Measurements from ENCODE around the gene PGR. TPM values are rescaled to one million over a fixed set of nuclear protein-coding genes. Genes with fewer than 3 reads are reported as not detected.

PGR gene
- total and polyA plus RNA-seq, 4 experiments from 2014 or later = not detected

- intact Hi-C loops (cut with micrococcal nuclease) = no loop called here
- Histone ChIP-seq H3K4me1 (ENCODE audit: insufficient read depth, low read length) (no peaks in the 10 kb centered on the region), H3K27ac (ENCODE audit: low read depth, low read length) (no peak overlapping the region), H3K9me3 (ENCODE audit: control insufficient read depth in 1 of 2, low read length in 2 of 2) (no peaks in the 10 kb centered on the region), H3K36me3 (ENCODE audit: insufficient read depth, low read length) (no peaks in the 10 kb centered on the region), H3K4me3 (ENCODE audit: low read length in 2 of 2) (no peak overlapping the region), H3K27me3 (ENCODE audit: insufficient read depth, low read length) (no peaks in the 10 kb centered on the region)
- H3K36me3 Mint-ChIP-seq = no peaks in the 10 kb centered on the region
- POLR2A ChIA-PET (ENCODE audit: partially characterized antibody) = no interaction called here
- no peaks in the 10 kb centered on the region for H3K27me3 Mint-ChIP-seq
- no peaks in the 10 kb centered on the region for H3K4me1 Mint-ChIP-seq
- no peak overlapping the region for H3K4me3 Mint-ChIP-seq
- CTCF ChIA-PET (ENCODE audit: partially characterized antibody) = no interaction called here
- peaks cover 0 to 13% (median 4%) of the 10 kb centered on the region in 8 donors for H3K9me3 Mint-ChIP-seq
- no peak for DNase-seq
- no peak overlapping the region for H3K27ac Mint-ChIP-seq
Measured at GRCh38 chr11:101009690-101010055, 119.9 kb downstream of the PGR start.

DNA sequence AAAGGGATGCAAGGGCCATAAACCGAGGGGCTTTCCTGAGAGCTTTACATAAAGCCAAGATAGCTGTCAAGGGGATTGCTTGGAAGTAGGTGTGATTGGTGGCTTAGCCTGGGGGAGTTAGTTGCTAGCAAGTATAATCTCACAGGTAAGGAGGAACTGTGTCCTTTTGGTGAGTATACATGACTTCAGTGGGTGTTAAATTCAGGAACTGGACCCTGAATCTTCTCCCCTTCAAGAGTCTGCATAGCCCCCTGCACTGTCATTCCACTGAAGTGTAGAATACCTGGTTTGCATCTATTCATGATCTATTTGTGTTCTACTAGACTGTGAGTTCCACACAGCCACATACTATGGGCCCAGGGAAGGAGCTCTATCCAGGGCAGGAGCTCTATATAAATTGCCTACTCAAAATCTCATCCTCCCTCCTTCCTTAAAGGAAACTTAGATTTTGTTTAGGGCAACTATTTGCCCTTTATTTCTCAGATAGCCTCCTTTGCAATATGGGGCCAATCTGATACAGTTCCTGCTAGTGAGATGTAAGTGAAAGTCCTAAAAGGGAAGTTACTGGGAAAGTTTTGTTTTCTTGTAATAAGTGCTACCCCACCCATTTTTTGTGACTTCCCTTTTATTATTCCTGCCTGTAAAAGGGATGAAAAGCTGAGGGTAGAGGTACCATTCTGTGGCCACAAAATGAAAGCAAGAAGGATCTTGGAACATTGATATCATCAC is 120.5 kb downstream of the PGR start:
- CTCF ChIA-PET (ENCODE audit: partially characterized antibody) = no interaction called here
- Mint-ChIP-seq H3K27me3 (no peaks in the 10 kb centered on the region), H3K27ac (no peak overlapping the region), H3K36me3 (no peaks in the 10 kb centered on the region), H3K4me3 (no peak overlapping the region), H3K4me1 (no peaks in the 10 kb centered on the region), H3K9me3 (peaks cover 0 to 10% (median 4%) of the 10 kb centered on the region in 8 donors)
- POLR2A ChIA-PET (ENCODE audit: partially characterized antibody) = no interaction called here
- H3K4me3 ChIP-seq (ENCODE audit: low read length in 2 of 2) = no peak overlapping the region
- H3K9me3 ChIP-seq (ENCODE audit: control insufficient read depth in 1 of 2, low read length in 2 of 2) = no peaks in the 10 kb centered on the region
- no peaks in the 10 kb centered on the region for H3K27me3 ChIP-seq (ENCODE audit: insufficient read depth, low read length)
- no peak for DNase-seq
- H3K36me3 ChIP-seq (ENCODE audit: insufficient read depth, low read length) = no peaks in the 10 kb centered on the region
- no peaks in the 10 kb centered on the region for H3K4me1 ChIP-seq (ENCODE audit: insufficient read depth, low read length)
- no peak overlapping the region for H3K27ac ChIP-seq (ENCODE audit: low read depth, low read length)
- intact Hi-C loops (cut with micrococcal nuclease) = no loop called here

DNA sequence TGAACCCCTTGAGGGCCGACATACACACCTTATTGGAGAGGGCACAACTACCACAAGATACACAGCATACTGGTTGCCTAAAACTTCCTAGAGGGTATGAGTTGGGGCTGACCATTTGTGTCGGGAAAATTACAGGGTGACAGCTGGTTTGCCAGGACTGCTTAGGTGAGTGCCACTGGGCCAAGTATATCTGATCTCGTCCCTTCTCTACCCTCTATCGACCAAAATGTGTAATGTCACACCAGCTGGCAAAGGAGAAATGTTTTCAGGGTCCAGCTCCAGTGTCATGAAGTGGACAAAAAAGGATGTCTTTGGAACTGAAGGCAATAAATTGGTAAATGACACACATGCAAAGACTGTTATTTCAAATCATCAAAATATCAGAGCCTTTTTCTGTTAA is 126.1 kb downstream of the PGR start:
- H3K27ac ChIP-seq (ENCODE audit: low read depth, low read length) = no peak overlapping the region
- H3K36me3 Mint-ChIP-seq = no peaks in the 10 kb centered on the region
- H3K9me3 ChIP-seq (ENCODE audit: control insufficient read depth in 1 of 2, low read length in 2 of 2) = no peaks in the 10 kb centered on the region
- H3K27ac Mint-ChIP-seq = no peak overlapping the region
- H3K9me3 Mint-ChIP-seq = peaks cover 0 to 12% (median 5%) of the 10 kb centered on the region in 8 donors
- H3K4me1 Mint-ChIP-seq = no peaks in the 10 kb centered on the region
- POLR2A ChIA-PET (ENCODE audit: partially characterized antibody) = no interaction called here
- H3K27me3 ChIP-seq (ENCODE audit: insufficient read depth, low read length) = no peaks in the 10 kb centered on the region
- no peak for DNase-seq
- CTCF ChIA-PET (ENCODE audit: partially characterized antibody) = no interaction called here
- H3K36me3 ChIP-seq (ENCODE audit: insufficient read depth, low read length) = no peaks in the 10 kb centered on the region
- H3K27me3 Mint-ChIP-seq = peaks cover 0 to 2% of the 10 kb centered on the region in 2 donors
- no peak overlapping the region for H3K4me3 ChIP-seq (ENCODE audit: low read length in 2 of 2)
- no peak overlapping the region for H3K4me3 Mint-ChIP-seq
- H3K4me1 ChIP-seq (ENCODE audit: insufficient read depth, low read length) = no peaks in the 10 kb centered on the region
- intact Hi-C loops (cut with micrococcal nuclease) = no loop called here

DNA sequence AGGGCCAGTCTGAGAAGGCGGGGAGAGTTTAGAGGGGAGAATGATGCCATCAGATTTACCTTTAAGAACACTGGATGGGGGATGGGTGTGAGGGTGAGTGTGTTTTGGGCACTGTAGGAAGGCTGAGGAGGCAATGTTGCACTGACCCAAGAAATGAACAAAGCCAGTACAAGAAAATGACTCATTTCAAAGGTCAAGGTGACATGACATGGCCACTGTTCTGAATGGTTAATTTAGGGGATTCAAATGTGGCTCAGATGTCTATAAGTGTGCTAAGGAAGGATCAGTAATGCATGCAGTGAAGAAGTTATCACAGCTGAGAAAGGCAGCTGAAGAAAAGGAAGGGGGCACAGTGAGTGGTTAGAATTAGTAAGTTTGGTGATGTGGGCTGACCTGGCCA is 129.9 kb downstream of the PGR start:
- Mint-ChIP-seq H3K4me1 (no peaks in the 10 kb centered on the region), H3K36me3 (no peaks in the 10 kb centered on the region), H3K27me3 (peaks cover 0 to 2% of the 10 kb centered on the region in 2 donors), H3K4me3 (no peak overlapping the region), H3K9me3 (peaks cover 0 to 14% (median 4%) of the 10 kb centered on the region in 8 donors), H3K27ac (no peak overlapping the region)
- Histone ChIP-seq H3K4me3 (ENCODE audit: low read length in 2 of 2) (no peak overlapping the region), H3K27me3 (ENCODE audit: insufficient read depth, low read length) (no peaks in the 10 kb centered on the region), H3K27ac (ENCODE audit: low read depth, low read length) (no peak overlapping the region), H3K36me3 (ENCODE audit: insufficient read depth, low read length) (no peaks in the 10 kb centered on the region), H3K4me1 (ENCODE audit: insufficient read depth, low read length) (no peaks in the 10 kb centered on the region), H3K9me3 (ENCODE audit: control insufficient read depth in 1 of 2, low read length in 2 of 2) (no peaks in the 10 kb centered on the region)
- intact Hi-C loops (cut with micrococcal nuclease) = no loop called here
- ChIA-PET POLR2A (ENCODE audit: partially characterized antibody) (no interaction called here), CTCF (ENCODE audit: partially characterized antibody) (no interaction called here)
- DNase-seq = no peak

DNA sequence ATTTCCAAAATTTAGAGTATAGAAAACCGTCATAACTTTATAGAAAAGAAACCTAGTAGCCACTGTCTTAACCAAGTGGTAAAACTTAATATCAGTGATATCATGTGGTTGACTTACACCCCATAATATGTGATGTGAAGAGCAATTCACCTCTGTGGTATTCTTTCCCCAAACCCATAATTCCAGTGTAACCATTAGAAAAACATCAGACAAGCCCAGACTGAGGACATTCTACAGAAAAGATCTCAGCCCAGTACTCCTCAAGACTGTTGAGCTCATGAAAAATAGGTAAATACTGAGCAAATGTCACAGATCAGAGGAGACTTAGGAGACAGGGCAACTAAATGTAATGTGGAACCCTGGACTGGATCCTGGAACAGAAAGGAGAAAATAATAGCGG is 134.6 kb downstream of the PGR start:
- H3K27ac ChIP-seq (ENCODE audit: low read depth, low read length) = no peak overlapping the region
- Mint-ChIP-seq H3K36me3 (no peaks in the 10 kb centered on the region), H3K27ac (no peak overlapping the region), H3K4me3 (no peak overlapping the region), H3K4me1 (no peaks in the 10 kb centered on the region), H3K9me3 (peaks cover 0 to 5% (median 3%) of the 10 kb centered on the region in 8 donors), H3K27me3 (no peaks in the 10 kb centered on the region)
- ChIA-PET CTCF (ENCODE audit: partially characterized antibody) (no interaction called here), POLR2A (ENCODE audit: partially characterized antibody) (no interaction called here)
- intact Hi-C loops (cut with micrococcal nuclease) = no loop called here
- no peaks in the 10 kb centered on the region for H3K4me1 ChIP-seq (ENCODE audit: insufficient read depth, low read length)
- no peak overlapping the region for H3K4me3 ChIP-seq (ENCODE audit: low read length in 2 of 2)
- H3K36me3 ChIP-seq (ENCODE audit: insufficient read depth, low read length) = no peaks in the 10 kb centered on the region
- H3K9me3 ChIP-seq (ENCODE audit: control insufficient read depth in 1 of 2, low read length in 2 of 2) = no peaks in the 10 kb centered on the region
- no peak for DNase-seq
- H3K27me3 ChIP-seq (ENCODE audit: insufficient read depth, low read length) = no peaks in the 10 kb centered on the region

- Histone ChIP-seq H3K4me3 (ENCODE audit: low read length in 2 of 2) (no peak overlapping the region), H3K9me3 (ENCODE audit: control insufficient read depth in 1 of 2, low read length in 2 of 2) (no peaks in the 10 kb centered on the region), H3K27me3 (ENCODE audit: insufficient read depth, low read length) (no peaks in the 10 kb centered on the region), H3K27ac (ENCODE audit: low read depth, low read length) (no peak overlapping the region), H3K4me1 (ENCODE audit: insufficient read depth, low read length) (no peaks in the 10 kb centered on the region), H3K36me3 (ENCODE audit: insufficient read depth, low read length) (no peaks in the 10 kb centered on the region)
- no peak for DNase-seq
- Mint-ChIP-seq H3K27ac (no peak overlapping the region), H3K4me3 (no peak overlapping the region), H3K9me3 (peaks cover 0 to 5% (median 0%) of the 10 kb centered on the region in 8 donors), H3K27me3 (no peaks in the 10 kb centered on the region), H3K36me3 (no peaks in the 10 kb centered on the region), H3K4me1 (no peaks in the 10 kb centered on the region)
- ChIA-PET CTCF (ENCODE audit: partially characterized antibody) (no interaction called here), POLR2A (ENCODE audit: partially characterized antibody) (no interaction called here)
- intact Hi-C loops (cut with micrococcal nuclease) = no loop called here
Measured at GRCh38 chr11:100991541-100991940, 138.1 kb downstream of the PGR start.

GRCh38 chr11:100990931-100991330 is 138.7 kb downstream of the PGR start:
- H3K27ac ChIP-seq (ENCODE audit: low read depth, low read length) = no peak overlapping the region
- DNase-seq = no peak

DNA sequence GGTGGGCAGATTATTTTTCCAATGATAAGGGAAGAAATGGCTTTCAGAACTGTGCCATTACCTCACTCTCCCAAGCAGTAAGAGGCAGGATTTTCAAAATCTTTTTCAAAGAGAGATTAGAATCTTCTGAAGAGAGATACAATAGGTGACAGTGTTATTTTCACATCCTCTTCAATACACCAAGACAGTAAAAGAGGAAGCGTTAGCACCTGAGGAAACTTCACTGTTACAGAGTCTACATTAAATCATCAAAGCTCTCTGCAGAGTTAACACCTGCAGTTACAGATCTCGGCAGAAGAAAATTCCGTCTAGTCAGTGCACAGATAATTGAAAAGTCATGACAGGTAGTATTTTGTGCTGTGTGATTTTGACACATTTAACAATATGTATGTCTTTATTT is 144.9 kb downstream of the PGR start:
- no peak overlapping the region for H3K4me3 ChIP-seq (ENCODE audit: low read length in 2 of 2)
- H3K27ac Mint-ChIP-seq = no peak overlapping the region
- H3K4me1 Mint-ChIP-seq = no peaks in the 10 kb centered on the region
- H3K9me3 Mint-ChIP-seq = peaks cover 0 to 11% (median 3%) of the 10 kb centered on the region in 8 donors
- no peak for DNase-seq
- no peaks in the 10 kb centered on the region for H3K36me3 ChIP-seq (ENCODE audit: insufficient read depth, low read length)
- H3K27me3 Mint-ChIP-seq = no peaks in the 10 kb centered on the region
- H3K27ac ChIP-seq (ENCODE audit: low read depth, low read length) = no peak overlapping the region
- no peaks in the 10 kb centered on the region for H3K27me3 ChIP-seq (ENCODE audit: insufficient read depth, low read length)
- no peaks in the 10 kb centered on the region for H3K36me3 Mint-ChIP-seq
- H3K9me3 ChIP-seq (ENCODE audit: control insufficient read depth in 1 of 2, low read length in 2 of 2) = no peaks in the 10 kb centered on the region
- H3K4me3 Mint-ChIP-seq = no peak overlapping the region
- ChIA-PET CTCF (ENCODE audit: partially characterized antibody) (no interaction called here), POLR2A (ENCODE audit: partially characterized antibody) (no interaction called here)
- H3K4me1 ChIP-seq (ENCODE audit: insufficient read depth, low read length) = no peaks in the 10 kb centered on the region
- intact Hi-C loops (cut with micrococcal nuclease) = no loop called here

More at GRCh38 chr11:100990931-100991330, 138.7 kb downstream of the PGR start:
- ChIA-PET POLR2A (ENCODE audit: partially characterized antibody) (no interaction called here), CTCF (ENCODE audit: partially characterized antibody) (no interaction called here)
- Mint-ChIP-seq H3K4me3 (no peak overlapping the region), H3K4me1 (no peaks in the 10 kb centered on the region), H3K9me3 (peaks cover 0 to 6% (median 0%) of the 10 kb centered on the region in 8 donors), H3K27ac (no peak overlapping the region), H3K36me3 (no peaks in the 10 kb centered on the region), H3K27me3 (no peaks in the 10 kb centered on the region)
- intact Hi-C loops (cut with micrococcal nuclease) = no loop called here
- Histone ChIP-seq H3K9me3 (ENCODE audit: control insufficient read depth in 1 of 2, low read length in 2 of 2) (no peaks in the 10 kb centered on the region), H3K36me3 (ENCODE audit: insufficient read depth, low read length) (no peaks in the 10 kb centered on the region), H3K4me1 (ENCODE audit: insufficient read depth, low read length) (no peaks in the 10 kb centered on the region), H3K4me3 (ENCODE audit: low read length in 2 of 2) (no peak overlapping the region), H3K27me3 (ENCODE audit: insufficient read depth, low read length) (no peaks in the 10 kb centered on the region)
